ENCODE data around the gene CTTNBP2NL.

GRCh38 chr1:112369392-112370285, 26.4 kb upstream of the CTTNBP2NL start:
- peak; percentile 93 to 99 (median 98) for TF ChIP-seq CTCF (IDR thresholded peaks at IDR 0.05)
- TF ChIP-seq POLR2A (IDR thresholded peaks at IDR 0.05): no peak

Measured in right lobe of liver (tissue), 4 donors.